ENCODE data around the gene PTPN11.
A peak's percentile ranks its signal among the peaks of the same experiment; 100 is the strongest.
"Not testable (repeated sequence)": the region's sequence is repeated elsewhere in the genome, so short reads cannot be mapped to it uniquely, and the experiment has no call there.

The PTPN11 gene

DNA sequence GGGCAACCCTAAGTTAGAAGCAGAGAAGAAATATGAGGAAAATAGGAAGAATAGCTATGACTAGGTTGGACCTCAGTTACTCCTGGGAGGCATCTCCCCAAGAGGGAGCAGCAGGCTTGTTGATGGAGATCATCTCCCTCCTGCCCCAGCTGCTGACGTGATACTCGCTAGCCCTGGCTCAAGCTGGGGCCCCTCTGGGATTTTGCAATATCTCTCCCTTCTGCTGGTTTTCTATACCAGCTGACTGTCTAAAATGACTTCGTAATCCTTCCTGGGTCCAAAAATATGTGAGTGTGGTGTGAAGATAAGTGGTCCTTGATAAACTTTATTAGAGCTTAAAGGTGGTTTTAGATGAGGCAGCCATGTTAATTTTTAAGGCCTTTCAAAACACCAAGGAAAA, 32.0 kb upstream of the PTPN11 start:
- H3F3A ChIP-seq (ENCODE audit: low read depth), result no peaks in the 10 kb centered on the region
- no peaks in the 10 kb centered on the region for H3K9me3 ChIP-seq (ENCODE audit: insufficient read depth, low read depth, low read length)
- H3K4me2 ChIP-seq (ENCODE audit: low read depth, low read length, poor library complexity, severe bottlenecking), result no peak overlapping the region
- H3K79me2 ChIP-seq (ENCODE audit: insufficient read depth, low read length), result peaks cover under 1% of the 10 kb centered on the region; the same call in 1 of the 2 replicates
- peak overlapping the region; percentile 62; the same call in 1 of the 2 replicates for H2AFZ ChIP-seq (ENCODE audit: low read length)
- TF ChIP-seq EZH2phosphoT487 (IDR thresholded peaks at IDR 0.05; ENCODE audit: borderline replicate concordance), result no peak
- TF ChIP-seq, protein P1, sequence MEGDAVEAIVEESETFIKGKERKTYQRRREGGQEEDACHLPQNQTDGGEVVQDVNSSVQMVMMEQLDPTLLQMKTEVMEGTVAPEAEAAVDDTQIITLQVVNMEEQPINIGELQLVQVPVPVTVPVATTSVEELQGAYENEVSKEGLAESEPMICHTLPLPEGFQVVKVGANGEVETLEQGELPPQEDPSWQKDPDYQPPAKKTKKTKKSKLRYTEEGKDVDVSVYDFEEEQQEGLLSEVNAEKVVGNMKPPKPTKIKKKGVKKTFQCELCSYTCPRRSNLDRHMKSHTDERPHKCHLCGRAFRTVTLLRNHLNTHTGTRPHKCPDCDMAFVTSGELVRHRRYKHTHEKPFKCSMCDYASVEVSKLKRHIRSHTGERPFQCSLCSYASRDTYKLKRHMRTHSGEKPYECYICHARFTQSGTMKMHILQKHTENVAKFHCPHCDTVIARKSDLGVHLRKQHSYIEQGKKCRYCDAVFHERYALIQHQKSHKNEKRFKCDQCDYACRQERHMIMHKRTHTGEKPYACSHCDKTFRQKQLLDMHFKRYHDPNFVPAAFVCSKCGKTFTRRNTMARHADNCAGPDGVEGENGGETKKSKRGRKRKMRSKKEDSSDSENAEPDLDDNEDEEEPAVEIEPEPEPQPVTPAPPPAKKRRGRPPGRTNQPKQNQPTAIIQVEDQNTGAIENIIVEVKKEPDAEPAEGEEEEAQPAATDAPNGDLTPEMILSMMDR (conservative IDR thresholded peaks at IDR 0.05; ENCODE audit: low read length), result no peak
- H4K20me1 ChIP-seq (ENCODE audit: insufficient read depth, low read length, poor library complexity, severe bottlenecking), result no peaks in the 10 kb centered on the region
- no peaks in the 10 kb centered on the region for H3K36me3 ChIP-seq (ENCODE audit: insufficient read depth, low read length)
- peaks cover 6% of the 10 kb centered on the region for H3K4me1 ChIP-seq (ENCODE audit: insufficient read depth, low read length, poor library complexity, severe bottlenecking)
- no peaks in the 10 kb centered on the region for H3K27me3 ChIP-seq (ENCODE audit: insufficient read depth, low read length, poor library complexity, severe bottlenecking)
- no peak overlapping the region for H3K9ac ChIP-seq (ENCODE audit: low read depth, low read length, poor library complexity, severe bottlenecking)
- H3K4me3 ChIP-seq (ENCODE audit: low read length, poor library complexity, severe bottlenecking), result no peak overlapping the region
- H3K9me2 ChIP-seq (replicated peaks; ENCODE audit: low read depth, low read length), result no peaks in the 10 kb centered on the region

DNA sequence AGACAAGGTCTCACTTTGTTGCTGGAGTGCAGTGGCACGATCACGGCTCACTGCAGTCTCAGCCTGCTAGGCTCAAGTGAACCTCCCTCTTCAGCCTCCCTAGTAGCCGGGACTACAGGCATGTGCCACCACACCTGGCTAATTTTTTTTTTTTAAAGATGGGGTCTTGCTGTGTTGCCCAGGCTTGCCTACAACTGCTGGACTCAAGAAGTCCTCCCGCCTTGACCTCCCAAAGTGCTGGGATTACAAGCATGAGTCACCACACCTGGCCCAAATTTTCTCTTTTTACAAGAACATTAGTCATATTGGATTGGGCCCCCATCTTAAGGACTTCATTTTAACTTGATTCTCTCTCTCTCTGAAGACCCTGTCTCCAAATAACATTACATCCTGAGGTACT, 29.5 kb upstream of the PTPN11 start:
- H3K79me2 ChIP-seq (ENCODE audit: insufficient read depth, low read length), result no peaks in the 10 kb centered on the region
- H3K4me2 ChIP-seq (ENCODE audit: low read depth, low read length, poor library complexity, severe bottlenecking), result no peak overlapping the region
- no peak for TF ChIP-seq EZH2phosphoT487 (IDR thresholded peaks at IDR 0.05; ENCODE audit: borderline replicate concordance)
- TF ChIP-seq, protein P1 (conservative IDR thresholded peaks at IDR 0.05; ENCODE audit: low read length), result no peak
- no peaks in the 10 kb centered on the region for H3K27me3 ChIP-seq (ENCODE audit: insufficient read depth, low read length, poor library complexity, severe bottlenecking)
- H4K20me1 ChIP-seq (ENCODE audit: insufficient read depth, low read length, poor library complexity, severe bottlenecking), result no peaks in the 10 kb centered on the region
- H3K4me1 ChIP-seq (ENCODE audit: insufficient read depth, low read length, poor library complexity, severe bottlenecking), result no peaks in the 10 kb centered on the region
- no peaks in the 10 kb centered on the region for H3F3A ChIP-seq (ENCODE audit: low read depth)
- no peak overlapping the region for H3K4me3 ChIP-seq (ENCODE audit: low read length, poor library complexity, severe bottlenecking)
- no peaks in the 10 kb centered on the region for H3K9me2 ChIP-seq (replicated peaks; ENCODE audit: low read depth, low read length)
- no peak overlapping the region for H3K9ac ChIP-seq (ENCODE audit: low read depth, low read length, poor library complexity, severe bottlenecking)
- H3K9me3 ChIP-seq (ENCODE audit: insufficient read depth, low read depth, low read length), result no peaks in the 10 kb centered on the region
- H2AFZ ChIP-seq (ENCODE audit: low read length), result no peak overlapping the region
- H3K36me3 ChIP-seq (ENCODE audit: insufficient read depth, low read length), result no peaks in the 10 kb centered on the region

DNA sequence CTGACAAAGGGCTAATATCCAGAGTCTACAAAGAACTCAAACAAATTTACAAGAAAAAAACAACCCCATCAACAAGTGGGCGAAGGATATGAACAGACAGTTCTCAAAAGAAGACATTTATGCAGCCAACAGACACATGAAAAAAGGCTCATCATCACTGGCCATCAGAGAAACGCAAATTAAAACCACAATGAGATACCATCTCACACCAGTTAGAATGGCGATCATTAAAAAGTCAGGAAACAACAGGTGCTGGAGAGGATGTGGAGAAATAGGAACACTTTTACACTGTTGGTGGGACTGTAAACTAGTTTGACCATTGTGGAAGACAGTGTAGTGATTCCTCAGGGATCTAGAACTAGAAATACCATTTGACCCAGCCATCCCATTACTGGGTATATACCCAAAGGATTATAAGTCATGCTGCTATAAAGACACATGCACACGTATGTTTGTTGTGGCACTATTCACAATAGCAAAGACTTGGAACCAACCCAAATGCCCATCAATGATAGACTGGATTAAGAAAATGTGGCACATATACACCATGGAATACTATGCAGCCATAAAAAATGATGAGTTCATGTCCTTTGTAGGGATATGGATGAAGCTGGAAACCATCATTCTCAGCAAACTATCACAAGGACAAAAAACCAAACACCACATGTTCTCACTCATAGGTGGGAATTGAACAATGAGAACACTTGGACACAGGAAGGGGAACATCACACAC, 28.7 kb upstream of the PTPN11 start:
- H4K20me1 ChIP-seq (ENCODE audit: insufficient read depth, low read length, poor library complexity, severe bottlenecking); H3F3A ChIP-seq (ENCODE audit: low read depth); H3K27me3 ChIP-seq (ENCODE audit: insufficient read depth, low read length, poor library complexity, severe bottlenecking); H3K9me2 ChIP-seq (replicated peaks; ENCODE audit: low read depth, low read length); H3K4me1 ChIP-seq (ENCODE audit: insufficient read depth, low read length, poor library complexity, severe bottlenecking); H3K9ac ChIP-seq (ENCODE audit: low read depth, low read length, poor library complexity, severe bottlenecking); H3K4me3 ChIP-seq (ENCODE audit: low read length, poor library complexity, severe bottlenecking); H3K36me3 ChIP-seq (ENCODE audit: insufficient read depth, low read length); H3K79me2 ChIP-seq (ENCODE audit: insufficient read depth, low read length); H3K9me3 ChIP-seq (ENCODE audit: insufficient read depth, low read depth, low read length); H3K4me2 ChIP-seq (ENCODE audit: low read depth, low read length, poor library complexity, severe bottlenecking); H2AFZ ChIP-seq (ENCODE audit: low read length): not testable (repeated sequence)

- Histone ChIP-seq H3K9ac (ENCODE audit: low read depth, low read length, poor library complexity, severe bottlenecking) (no peak overlapping the region), H4K20me1 (ENCODE audit: insufficient read depth, low read length, poor library complexity, severe bottlenecking) (no peaks in the 10 kb centered on the region), H3K4me2 (ENCODE audit: low read depth, low read length, poor library complexity, severe bottlenecking) (no peak overlapping the region), H3K4me3 (ENCODE audit: low read length, poor library complexity, severe bottlenecking) (no peak overlapping the region), H2AFZ (ENCODE audit: low read length) (no peak overlapping the region), H3K4me1 (ENCODE audit: insufficient read depth, low read length, poor library complexity, severe bottlenecking) (no peaks in the 10 kb centered on the region), H3K9me2 (replicated peaks; ENCODE audit: low read depth, low read length) (no peaks in the 10 kb centered on the region), H3K9me3 (ENCODE audit: insufficient read depth, low read depth, low read length) (no peaks in the 10 kb centered on the region), H3K79me2 (ENCODE audit: insufficient read depth, low read length) (no peaks in the 10 kb centered on the region), H3F3A (ENCODE audit: low read depth) (no peaks in the 10 kb centered on the region), H3K36me3 (ENCODE audit: insufficient read depth, low read length) (no peaks in the 10 kb centered on the region), H3K27me3 (ENCODE audit: insufficient read depth, low read length, poor library complexity, severe bottlenecking) (no peaks in the 10 kb centered on the region)
- TF ChIP-seq EZH2phosphoT487 (IDR thresholded peaks at IDR 0.05; ENCODE audit: borderline replicate concordance), result no peak
- TF ChIP-seq, protein P1 (conservative IDR thresholded peaks at IDR 0.05; ENCODE audit: low read length), result no peak
Observed at GRCh38 chr12:112393328-112393727, 25.4 kb upstream of the PTPN11 start.
